K562 (cell line): ENCODE measurements around the gene FANCD2OS. TPM values are rescaled to one million over a fixed set of nuclear protein-coding genes. Genes with fewer than 3 reads are reported as not detected.

ENCODE experiments used
- ATAC-seq: fragments of 200-7000 bp; cut with Tn5 transposase; 3 replicates; pipeline ENCODE4 v1.9.1; 2020; ENCODE audit warnings: moderate library complexity
- BruUV-seq: library from RNA; stranded (reverse); fragments of 400-500 nt; replicated peaks from 2 replicates; lab custom pipeline; 2021; lab: Mats Ljungman, UMichigan
- CTCF ChIA-PET: fragments of 300-600 bp; formaldehyde crosslinking; extraction: SDS; loops from one replicate; lab custom pipeline; 2021; ENCODE audit warnings: low intra/inter-chr PET ratio; lab: Yijun Ruan, JAX
- POLR2A ChIA-PET: fragments of 300-600, 350-650 bp; sonication (Branson Sonifier 250); formaldehyde crosslinking; extraction: SDS; loops from one replicate; lab custom pipeline; 2021; ENCODE audit warnings: antibody characterized with exemption, inconsistent platforms; lab: Yijun Ruan, JAX
- DNase-seq, 4 experiments: peaks; one replicate each; pipeline versions ENCODE4 v3.0.0 to v3.0.0-alpha.2; 2011 to 2018; ENCODE audit warnings: low spot score in 3 of 4, mixed read lengths in 3 of 4; ENCODE audit errors: extremely low read depth in 1 of 4
- FAIRE-seq: peaks from 2 replicates; lab custom pipeline; 2011; peaks lifted over from hg19 to GRCh38; lab: Jason Lieb, UNC
- H2AFZ ChIP-seq: 2 replicates; pipeline ENCODE4 v1.6.0; 2011; ENCODE audit warnings: low read depth, low read length, control low read depth, inconsistent platforms
- H3K27ac ChIP-seq: fragments of 200-600 bp; 3 replicates; pipeline ENCODE4 v1.8.0; 2011; ENCODE audit warnings: low read depth, mild to moderate bottlenecking, control low read depth, inconsistent platforms, low read length, moderate library complexity, mixed read lengths; ENCODE audit errors: extremely low read depth
- H3K27me3 ChIP-seq, 2 experiments: fragments of 300-600 bp in 1 of 2; 2 replicates in 1 of 2; 3 replicates in 1 of 2; pipeline versions ENCODE4 v1.6.0 to v1.8.0; 2011; ENCODE audit warnings: inconsistent platforms in 2 of 2, low read length in 2 of 2, mild to moderate bottlenecking in 1 of 2, mixed read lengths in 1 of 2, moderate library complexity in 1 of 2; ENCODE audit not compliant: control insufficient read depth in 2 of 2, insufficient read depth in 2 of 2
- H3K36me3 ChIP-seq: fragments of 300-600 bp; 3 replicates; pipeline ENCODE4 v1.8.0; 2011; ENCODE audit warnings: mild to moderate bottlenecking, low read length, inconsistent platforms; ENCODE audit not compliant: control insufficient read depth, insufficient read depth
- H3K4me1 ChIP-seq, 2 experiments: fragments of 200-600 bp in 1 of 2; replicated peaks in 1 of 2; 2 replicates in 1 of 2; 3 replicates in 1 of 2; pipeline versions ENCODE4 v1.5.1 to v1.8.0; 2011; ENCODE audit warnings: inconsistent platforms in 2 of 2, low read length in 2 of 2, mild to moderate bottlenecking in 1 of 2, mixed read lengths in 1 of 2, moderate library complexity in 1 of 2; ENCODE audit not compliant: control insufficient read depth in 2 of 2, insufficient read depth in 2 of 2
- H3K4me2 ChIP-seq: 2 replicates; pipeline ENCODE4 v1.6.1; 2011; ENCODE audit warnings: low read length, control low read depth, inconsistent platforms, mixed read lengths; ENCODE audit not compliant: insufficient read depth
- H3K4me3 ChIP-seq: fragments of 200-600 bp; sonication (generic), shearing (Covaris generic); 2 replicates; pipeline ENCODE4 v1.5.1; 2016; ENCODE audit warnings: control low read depth, inconsistent platforms
- H3K79me2 ChIP-seq: fragments of 200-600 bp; 3 replicates; pipeline ENCODE4 v1.8.0; 2011; ENCODE audit warnings: low read length, inconsistent platforms; ENCODE audit not compliant: control insufficient read depth, insufficient read depth
- H3K9ac ChIP-seq, 2 experiments: 2 replicates each; pipeline versions ENCODE4 v1.6.0 to v1.6.1; 2011; ENCODE audit warnings: low read depth in 2 of 2, low read length in 2 of 2, control low read depth in 1 of 2, inconsistent platforms in 1 of 2, mild to moderate bottlenecking in 1 of 2, mixed read lengths in 1 of 2; ENCODE audit not compliant: insufficient read depth in 1 of 2
- H3K9me1 ChIP-seq: one replicate; pipeline ENCODE4 v1.6.0; 2011; ENCODE audit warnings: inconsistent platforms, mild to moderate bottlenecking, low read length, moderate library complexity; ENCODE audit not compliant: control insufficient read depth, insufficient read depth
- H3K9me3 ChIP-seq: replicated peaks from 2 replicates; pipeline ENCODE4 v1.5.1; 2011; ENCODE audit warnings: low read depth, low read length, inconsistent platforms; ENCODE audit not compliant: control insufficient read depth, insufficient read depth
- H4K20me1 ChIP-seq: replicated peaks from 2 replicates; pipeline ENCODE4 v1.6.1; 2011; ENCODE audit warnings: low read length, inconsistent platforms, mixed read lengths; ENCODE audit not compliant: control insufficient read depth, insufficient read depth
- HDAC1 ChIP-seq, 2 experiments: fragments of 450-650 bp; IDR thresholded peaks; 2 replicates each; pipeline ENCODE4 v1.6.1; 2016 to 2017; ENCODE audit warnings: inconsistent platforms in 1 of 2, mild to moderate bottlenecking in 1 of 2, moderate library complexity in 1 of 2
- HDAC2 ChIP-seq: fragments of 450-650 bp; IDR thresholded peaks from 2 replicates; pipeline ENCODE4 v1.6.1; 2016; ENCODE audit warnings: mild to moderate bottlenecking
- KDM1A ChIP-seq, 2 experiments: fragments of 450-650 bp; IDR thresholded peaks; 2 replicates each; pipeline ENCODE4 v1.6.1; 2016; ENCODE audit warnings: mild to moderate bottlenecking in 2 of 2
- RCOR1 ChIP-seq, 2 experiments: IDR thresholded peaks; 2 replicates each; pipeline ENCODE4 v1.6.1; 2012; ENCODE audit warnings: low read depth in 2 of 2, low read length in 2 of 2, borderline replicate concordance in 1 of 2, improper control_type of control experiment in 1 of 2
- SMAD4 ChIP-seq: fragments of 250-450 bp; sonication (Bioruptor Pico); conservative IDR thresholded peaks from 2 replicates; pipeline ENCODE4 v1.8.0; 2021; ENCODE audit warnings: inconsistent platforms, mild to moderate bottlenecking, moderate library complexity
- SPI1 ChIP-seq: IDR thresholded peaks from 2 replicates; pipeline ENCODE4 v1.6.1; 2011; ENCODE audit warnings: low read depth, low read length, control low read depth, borderline replicate concordance
- ZBED1 ChIP-seq: IDR thresholded peaks from 2 replicates; pipeline ENCODE4 v1.6.1; 2014
- ZNF174 ChIP-seq: fragments of 250-450 bp; sonication (Bioruptor Pico); IDR thresholded peaks from 2 replicates; pipeline ENCODE4 v1.4.0; 2020; ENCODE audit warnings: mild to moderate bottlenecking
- WGBS: fragments of 100-300 bp; shearing (Covaris generic); methylation state at CpG from one replicate; pipeline ENCODE4 v1.1.6; 2016; ENCODE audit warnings: low coverage, mixed read lengths; ENCODE audit not compliant: insufficient coverage; ENCODE audit errors: missing lambda C conversion rate; 5-methylcytosine and 5-hydroxymethylcytosine counted together
- in situ Hi-C: fragments of 300-500 bp; cut with MboI; formaldehyde crosslinking; loops from 4 replicates; pipeline ENCODE4 v1.15.0; 2018; ENCODE audit warnings: inconsistent platforms, mixed read lengths
- intact Hi-C: fragments of 100-400 bp; cut with micrococcal nuclease; formaldehyde crosslinking; loops from 2 replicates; pipeline ENCODE4 v1.14.2; 2022
- polyA plus RNA-seq, 8 experiments: library from polyadenylated mRNA; depleted of rRNA in 4 of 8; stranded (reverse) in 5 of 8; unstranded in 3 of 8; fragments of >200 nt; fragmentation: Nextera tagmentation in 2 of 8; fragmentation: Illumina TruSeq in 1 of 8; extraction: Ambion mirVana in 2 of 8; extraction: Trizol in 1 of 8; gene quantifications; 2 replicates each; pipeline versions ENCODE4 v1.2.1 to v1.2.3, GENCODE V29; 2011 to 2014; ENCODE audit warnings: inconsistent platforms in 1 of 8, missing spikeins in 1 of 8
- total RNA-seq, 7 experiments: library from RNA; depleted of rRNA in 6 of 7; stranded (reverse); fragments of >200 nt in 6 of 7; fragmentation: Illumina TruSeq in 2 of 7; extraction: Trizol in 2 of 7; gene quantifications; 2 replicates each; pipeline versions ENCODE4 v1.2.1 to v1.2.3, GENCODE V29; 2011 to 2021; ENCODE audit warnings: low replicate concordance in 1 of 7
- TF ChIP-seq, protein P1 (sequence below): sonication (generic); formaldehyde crosslinking; IDR thresholded peaks from 2 replicates; pipeline ENCODE4 v1.8.1; 2023; ENCODE audit warnings: mild to moderate bottlenecking, missing genetic modification reagents

Gene FANCD2OS
- total and polyA plus RNA-seq, 9 of the 15 experiments (the other 6 are each of a cell fraction or from before 2014, with no cell fraction given) = not detected

DNA sequence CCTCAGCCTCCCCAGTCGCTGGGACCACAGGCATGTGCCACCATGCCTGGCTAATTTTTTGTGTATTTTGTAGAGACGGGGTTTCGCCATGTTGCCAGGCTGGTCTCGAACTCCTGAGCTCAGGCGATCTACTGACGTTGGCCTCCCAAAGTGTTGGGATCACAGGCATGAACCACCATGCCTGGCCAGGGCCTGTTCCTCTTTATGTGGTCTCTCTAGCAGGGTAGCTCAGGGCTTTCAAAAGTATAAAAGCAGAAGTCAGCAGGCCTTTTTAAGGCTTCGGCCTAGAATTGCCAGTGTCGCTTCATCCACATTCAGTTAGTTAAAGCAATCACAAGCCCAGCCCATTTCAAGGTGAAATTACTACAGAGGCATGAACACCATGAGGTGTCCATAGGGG, 41.2 kb upstream of the FANCD2OS start:
- no peak for TF ChIP-seq ZNF174 (CRISPR knock-in tag)

DNA sequence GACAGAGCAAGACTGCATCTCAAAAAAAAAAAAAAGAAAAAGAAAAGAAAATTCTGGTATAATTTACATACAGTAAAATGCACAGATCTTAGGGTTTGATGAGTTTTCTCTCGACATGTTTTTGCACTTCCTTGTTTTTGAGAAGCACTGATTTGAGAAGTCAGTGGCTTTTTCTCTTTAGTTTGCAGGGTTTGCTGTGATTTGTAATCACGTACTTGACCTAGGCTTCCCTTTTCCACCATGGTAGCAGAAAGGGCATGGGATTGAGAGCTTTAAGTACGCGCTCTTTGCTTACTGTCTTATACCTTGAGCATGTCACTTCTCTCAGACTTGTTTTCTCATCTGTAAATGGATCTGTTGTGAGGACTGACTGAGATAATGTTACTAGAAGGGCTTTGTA, 37.6 kb upstream of the FANCD2OS start:
- Histone ChIP-seq H2AFZ (no peak overlapping the region), H3K4me2 (no peak overlapping the region), H3K9ac (no peak overlapping the region), H3K9me1 (no peaks in the 10 kb centered on the region), H3K36me3 (peaks cover 64% of the 10 kb centered on the region), H3K4me3 (no peak overlapping the region), H4K20me1 (peaks cover 8% of the 10 kb centered on the region; the same call in 1 of the 2 replicates), H3K27me3 (no peaks in the 10 kb centered on the region), H3K79me2 (peaks cover 60% of the 10 kb centered on the region), H3K9me3 (no peaks in the 10 kb centered on the region), H3K4me1 (peaks cover 15 to 27% of the 10 kb centered on the region in 2 experiments; a peak in 4 of 5 replicates), H3K27ac (no peak overlapping the region)
- ATAC-seq (no peak), DNase-seq (no peak), FAIRE-seq (no peak)
- in situ Hi-C loops (no loop called here), intact Hi-C loops (no loop called here)
- BruUV-seq = no TSS peak
- TF ChIP-seq HDAC1 (IDR thresholded peaks at IDR 0.05) (peak; percentile 50 to 92; a peak in 2 of 4 replicates), ZBED1 (no peak), SPI1 (peak; percentile 90), SMAD4 (no peak), HDAC2 (peak; percentile 90), RCOR1 (IDR thresholded peaks at IDR 0.05; ENCODE audit: borderline replicate concordance in 1 of 2, low read depth in 2 of 2, low read length in 2 of 2) (peak; percentile 94 to 96), KDM1A (IDR thresholded peaks at IDR 0.05) (peak; percentile 98)
- TF ChIP-seq, protein P1, sequence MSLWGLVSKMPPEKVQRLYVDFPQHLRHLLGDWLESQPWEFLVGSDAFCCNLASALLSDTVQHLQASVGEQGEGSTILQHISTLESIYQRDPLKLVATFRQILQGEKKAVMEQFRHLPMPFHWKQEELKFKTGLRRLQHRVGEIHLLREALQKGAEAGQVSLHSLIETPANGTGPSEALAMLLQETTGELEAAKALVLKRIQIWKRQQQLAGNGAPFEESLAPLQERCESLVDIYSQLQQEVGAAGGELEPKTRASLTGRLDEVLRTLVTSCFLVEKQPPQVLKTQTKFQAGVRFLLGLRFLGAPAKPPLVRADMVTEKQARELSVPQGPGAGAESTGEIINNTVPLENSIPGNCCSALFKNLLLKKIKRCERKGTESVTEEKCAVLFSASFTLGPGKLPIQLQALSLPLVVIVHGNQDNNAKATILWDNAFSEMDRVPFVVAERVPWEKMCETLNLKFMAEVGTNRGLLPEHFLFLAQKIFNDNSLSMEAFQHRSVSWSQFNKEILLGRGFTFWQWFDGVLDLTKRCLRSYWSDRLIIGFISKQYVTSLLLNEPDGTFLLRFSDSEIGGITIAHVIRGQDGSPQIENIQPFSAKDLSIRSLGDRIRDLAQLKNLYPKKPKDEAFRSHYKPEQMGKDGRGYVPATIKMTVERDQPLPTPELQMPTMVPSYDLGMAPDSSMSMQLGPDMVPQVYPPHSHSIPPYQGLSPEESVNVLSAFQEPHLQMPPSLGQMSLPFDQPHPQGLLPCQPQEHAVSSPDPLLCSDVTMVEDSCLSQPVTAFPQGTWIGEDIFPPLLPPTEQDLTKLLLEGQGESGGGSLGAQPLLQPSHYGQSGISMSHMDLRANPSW = no peak
- 58% methylated on average over 4 of the region's 4 CpGs for WGBS
- ChIA-PET POLR2A (interaction anchor here (0.5 kb wide), 1 partner anchor 9 kb away, joined by 4 read pairs; no protein-coding TSS in a partner anchor), CTCF (no interaction called here)

More for the DNA sequence above, 41.2 kb upstream of the FANCD2OS start:
- Histone ChIP-seq H3K9ac (no peak overlapping the region; a peak in 1 of 4 replicates), H3K4me1 (peaks cover 2 to 3% of the 10 kb centered on the region in 2 experiments; a peak in 4 of 5 replicates), H3K27ac (no peak overlapping the region), H3K9me3 (no peaks in the 10 kb centered on the region), H3K27me3 (no peaks in the 10 kb centered on the region), H2AFZ (no peak overlapping the region), H3K4me3 (no peak overlapping the region), H4K20me1 (no peaks in the 10 kb centered on the region; the same call in 1 of the 2 replicates), H3K79me2 (peaks cover 33% of the 10 kb centered on the region), H3K4me2 (no peak overlapping the region), H3K9me1 (no peaks in the 10 kb centered on the region), H3K36me3 (peaks cover 83% of the 10 kb centered on the region)
- DNase-seq (no peak), ATAC-seq (no peak), FAIRE-seq (no peak)
- WGBS = 96% methylated on average over 8 of the region's 8 CpGs
- BruUV-seq = no TSS peak
- POLR2A ChIA-PET = interaction anchor here (0.7 to 0.9 kb wide), 2 partner anchors 15 to 22 kb away, joined by 3 to 4 read pairs; no protein-coding TSS in a partner anchor
- in situ Hi-C loops (no loop called here), intact Hi-C loops (no loop called here)
- CTCF ChIA-PET = no interaction called here
